Thyroid gland (tissue), 4 donors: ENCODE data around the gene PPP2R2C.

Experiments used
- POLR2A ChIP-seq, 2 donors: fragments of 450-650 bp; IDR thresholded peaks; one replicate each; pipeline ENCODE4 v1.6.1; 2017; ENCODE audit warnings: antibody characterized with exemption in 2 of 2, mild to moderate bottlenecking in 2 of 2, moderate library complexity in 1 of 2
- TF ChIP-seq, protein P1 (sequence below), 6 experiments: fragments of 200-600 bp in 3 of 6; fragments of 450-650 bp in 3 of 6; sonication (generic) in 3 of 6; IDR thresholded peaks; one replicate each; pipeline ENCODE4 v1.5.1; 2016 to 2019; ENCODE audit warnings: antibody characterized with exemption in 6 of 6, mild to moderate bottlenecking in 2 of 6, inconsistent platforms in 1 of 6, moderate library complexity in 1 of 6

DNA sequence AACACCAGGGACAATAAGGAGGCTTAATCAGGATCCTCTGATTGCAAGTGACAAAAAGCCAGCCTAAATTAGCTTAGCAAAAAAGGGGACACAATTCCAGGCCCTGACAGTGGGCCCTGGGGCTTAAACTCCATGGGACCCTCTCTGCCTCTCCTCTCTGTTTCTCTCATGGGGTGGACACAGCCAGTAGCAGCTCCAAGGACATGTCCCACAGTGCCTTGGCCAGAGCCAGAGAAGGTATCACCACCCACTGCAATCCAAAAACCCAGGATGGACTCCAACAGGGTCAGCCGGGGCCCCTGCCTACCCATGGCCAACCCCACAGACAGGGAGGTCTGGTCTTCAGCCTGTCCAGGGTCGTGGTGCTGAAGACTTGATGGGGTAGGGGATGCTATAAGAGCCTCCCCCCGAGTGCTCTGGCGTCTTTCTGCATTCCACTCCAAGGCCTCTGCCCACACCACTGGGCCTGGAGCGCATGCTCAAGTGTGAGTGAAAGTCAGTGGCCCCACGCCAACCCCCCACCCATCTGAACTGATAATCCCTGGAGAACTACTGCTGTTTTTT, 19.7 kb upstream of the PPP2R2C start:
- TF ChIP-seq, protein P1, sequence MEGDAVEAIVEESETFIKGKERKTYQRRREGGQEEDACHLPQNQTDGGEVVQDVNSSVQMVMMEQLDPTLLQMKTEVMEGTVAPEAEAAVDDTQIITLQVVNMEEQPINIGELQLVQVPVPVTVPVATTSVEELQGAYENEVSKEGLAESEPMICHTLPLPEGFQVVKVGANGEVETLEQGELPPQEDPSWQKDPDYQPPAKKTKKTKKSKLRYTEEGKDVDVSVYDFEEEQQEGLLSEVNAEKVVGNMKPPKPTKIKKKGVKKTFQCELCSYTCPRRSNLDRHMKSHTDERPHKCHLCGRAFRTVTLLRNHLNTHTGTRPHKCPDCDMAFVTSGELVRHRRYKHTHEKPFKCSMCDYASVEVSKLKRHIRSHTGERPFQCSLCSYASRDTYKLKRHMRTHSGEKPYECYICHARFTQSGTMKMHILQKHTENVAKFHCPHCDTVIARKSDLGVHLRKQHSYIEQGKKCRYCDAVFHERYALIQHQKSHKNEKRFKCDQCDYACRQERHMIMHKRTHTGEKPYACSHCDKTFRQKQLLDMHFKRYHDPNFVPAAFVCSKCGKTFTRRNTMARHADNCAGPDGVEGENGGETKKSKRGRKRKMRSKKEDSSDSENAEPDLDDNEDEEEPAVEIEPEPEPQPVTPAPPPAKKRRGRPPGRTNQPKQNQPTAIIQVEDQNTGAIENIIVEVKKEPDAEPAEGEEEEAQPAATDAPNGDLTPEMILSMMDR (IDR thresholded peaks at IDR 0.05), result no peak
- no peak for TF ChIP-seq POLR2A (IDR thresholded peaks at IDR 0.05)
